ENCODE measurements around the gene TARDBP.

- TF ChIP-seq CTCF (IDR thresholded peaks at IDR 0.05): no peak
- no peak for TF ChIP-seq POLR2AphosphoS5 (IDR thresholded peaks at IDR 0.05)
- no peak for TF ChIP-seq EP300 (IDR thresholded peaks at IDR 0.05)
- no peak for TF ChIP-seq POLR2A (IDR thresholded peaks at IDR 0.05)
Observed at GRCh38 chr1:11068600-11069473, 56.4 kb downstream of the TARDBP start.
